ENCODE data around the gene C6orf120. TPM values are rescaled to one million over a fixed set of nuclear protein-coding genes. Genes with fewer than 3 reads are reported as not detected.

The C6orf120 gene
- total and polyA plus RNA-seq, 2 of the 13 experiments (the other 11 are each of a cell fraction or from before 2014, with no cell fraction given) = 21.7 to 29.9 TPM

DNA sequence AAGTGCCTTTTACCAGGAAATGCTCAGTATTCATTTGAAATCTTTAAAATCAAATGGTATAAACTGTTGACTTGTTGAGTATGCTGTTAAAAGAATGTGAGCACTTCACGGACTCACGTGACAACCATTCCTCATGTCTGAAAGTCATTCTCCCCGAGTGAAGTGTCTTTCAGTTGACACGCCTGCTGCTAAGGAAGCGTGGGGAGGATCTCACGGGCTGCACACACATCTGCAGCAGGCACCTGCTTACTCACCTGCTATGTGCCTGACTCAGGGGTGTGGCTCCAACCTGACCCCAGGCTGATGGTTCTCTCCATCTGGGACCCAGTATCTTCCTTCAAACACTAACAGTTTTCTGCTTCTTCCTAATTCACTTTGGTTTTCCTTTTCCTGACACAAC lies 32.8 kb upstream of the C6orf120 start:
- Histone ChIP-seq H3K79me2 (ENCODE audit: insufficient read depth, low read length) (no peaks in the 10 kb centered on the region), H4K20me1 (ENCODE audit: insufficient read depth, low read length) (no peaks in the 10 kb centered on the region), H3K4me3 (replicated peaks in 1 of 3; ENCODE audit: insufficient read depth in 1 of 3, low read depth in 2 of 3, low read length in 3 of 3) (no peak overlapping the region), H2AFZ (ENCODE audit: low read length) (no peak overlapping the region), H3K36me3 (replicated peaks in 1 of 2; ENCODE audit: control insufficient read depth in 1 of 2, insufficient read depth in 2 of 2, low read length in 2 of 2) (peaks cover 32 to 78% of the 10 kb centered on the region in 2 experiments), H3K9ac (ENCODE audit: insufficient read depth, low read depth, low read length) (no peak overlapping the region), H3K27me3 (ENCODE audit: control insufficient read depth in 1 of 2, insufficient read depth in 2 of 2, low read length in 2 of 2) (no peaks in the 10 kb centered on the region), H3K4me2 (ENCODE audit: low read depth, low read length) (no peak overlapping the region), H3K4me1 (ENCODE audit: insufficient read depth, low read length) (no peaks in the 10 kb centered on the region), H3K27ac (ENCODE audit: extremely low read length, insufficient read depth, low read length) (no peak overlapping the region), H3K9me3 (ENCODE audit: low read length) (no peaks in the 10 kb centered on the region)
- ChIA-PET CTCF (ENCODE audit: low intra/inter-chr PET ratio, low total read pairs) (no interaction called here), POLR2A (no interaction called here)
- WGBS (ENCODE audit: low lambda C conversion rate) = 93% methylated on average over 6 of the region's 6 CpGs
- FAIRE-seq (no peak), DNase-seq (ENCODE audit: low spot score) (no peak), ATAC-seq (no peak)
- in situ Hi-C loops (cut with HindIII; ENCODE audit: extremely low pct_ligation_motif_present, low pct_unique_long_range_greater_than_20kb) = no loop called here
- no peak for TF ChIP-seq PRPF4 (IDR thresholded peaks at IDR 0.05; ENCODE audit: low read depth, low read length, poor library complexity, severe bottlenecking)
- TF ChIP-seq HDAC6 (IDR thresholded peaks at IDR 0.05; ENCODE audit: low read depth, low read length) = no peak
- no peak for TF ChIP-seq ZFP62 (CRISPR knock-in tag; IDR thresholded peaks at IDR 0.05)
- TF ChIP-seq KDM4B (CRISPR knock-in tag; IDR thresholded peaks at IDR 0.05) = no peak
- TF ChIP-seq ZNF747 (CRISPR knock-in tag; IDR thresholded peaks at IDR 0.05; ENCODE audit: borderline replicate concordance) = no peak
- TF ChIP-seq ZNF772 (CRISPR knock-in tag; IDR thresholded peaks at IDR 0.05) = no peak
- no peak for TF ChIP-seq GZF1 (CRISPR knock-in tag; IDR thresholded peaks at IDR 0.05)
- no peak for TF ChIP-seq ZNF234 (CRISPR knock-in tag; conservative IDR thresholded peaks at IDR 0.05)
- TF ChIP-seq SIX4 (CRISPR knock-in tag; IDR thresholded peaks at IDR 0.05) = no peak
- no peak for TF ChIP-seq KLF12 (CRISPR knock-in tag; IDR thresholded peaks at IDR 0.05; ENCODE audit: borderline replicate concordance)
- TF ChIP-seq TARDBP (CRISPR knock-in tag; IDR thresholded peaks at IDR 0.05) = no peak
- no peak for TF ChIP-seq RARA (CRISPR knock-in tag; IDR thresholded peaks at IDR 0.05)
- TF ChIP-seq RARG (CRISPR knock-in tag; IDR thresholded peaks at IDR 0.05; ENCODE audit: low read depth) = no peak
- no TSS peak for BruUV-seq (replicated peaks)
- intact Hi-C loops (cut with micrococcal nuclease; ENCODE audit: unreplicated experiment) = no loop called here
